H1 (cell line): ENCODE measurements around the gene P2RY1. TPM values are rescaled to one million over a fixed set of nuclear protein-coding genes. Genes with fewer than 3 reads are reported as not detected.

Source experiments
- CTCF ChIA-PET: fragments of 300-600 bp; sonication (Branson Sonifier 250); formaldehyde crosslinking; loops from one replicate; lab custom pipeline; 2021; ENCODE audit not compliant: partially characterized antibody; lab: Charles Lee
- POLR2A ChIA-PET: fragments of 300-600 bp; sonication (Branson Sonifier 250); formaldehyde crosslinking; loops from one replicate; lab custom pipeline; 2021; ENCODE audit warnings: inconsistent platforms; ENCODE audit not compliant: partially characterized antibody; lab: Charles Lee
- DNase-seq, 2 experiments: peaks; one replicate each; pipeline versions ENCODE4 v3.0.0 to v3.0.0-alpha.2; 2010 to 2022; ENCODE audit warnings: low spot score in 2 of 2, low read depth in 1 of 2, mixed read lengths in 1 of 2
- FAIRE-seq: peaks from 2 replicates; lab custom pipeline; 2011; peaks lifted over from hg19 to GRCh38; lab: Jason Lieb, UNC
- H2AFZ ChIP-seq: 2 replicates; pipeline ENCODE4 v1.8.1; 2012; ENCODE audit warnings: low read length, inconsistent platforms
- H2AK5ac ChIP-seq: 2 replicates; pipeline ENCODE4 v1.6.1; 2013; ENCODE audit warnings: low read depth, low read length
- H2BK120ac ChIP-seq: replicated peaks from 2 replicates; pipeline ENCODE3; 2013; ENCODE audit warnings: low read depth, low read length, inconsistent platforms
- H2BK12ac ChIP-seq: 2 replicates; pipeline ENCODE4 v1.6.1; 2013; ENCODE audit warnings: low read depth, low read length
- H2BK15ac ChIP-seq: 2 replicates; pipeline ENCODE4 v1.6.1; 2013; ENCODE audit warnings: low read length
- H2BK20ac ChIP-seq: 2 replicates; pipeline ENCODE4 v1.6.1; 2013; ENCODE audit warnings: low read length
- H2BK5ac ChIP-seq: 2 replicates; pipeline ENCODE4 v1.6.1; 2013; ENCODE audit warnings: low read depth, low read length
- H3K14ac ChIP-seq: 2 replicates; pipeline ENCODE4 v1.6.1; 2013; ENCODE audit warnings: inconsistent platforms; ENCODE audit not compliant: insufficient read length
- H3K18ac ChIP-seq: 2 replicates; pipeline ENCODE4 v1.6.1; 2013; ENCODE audit warnings: low read length; ENCODE audit errors: extremely low read depth
- H3K23ac ChIP-seq: 2 replicates; pipeline ENCODE4 v1.6.1; 2013; ENCODE audit warnings: inconsistent platforms; ENCODE audit not compliant: insufficient read length
- H3K23me2 ChIP-seq: 2 replicates; pipeline ENCODE4 v1.6.1; 2013; ENCODE audit warnings: low read depth, low read length
- H3K27ac ChIP-seq: 2 replicates; pipeline ENCODE4 v1.6.1; 2011; ENCODE audit warnings: low read depth, low read length, inconsistent platforms
- H3K27me3 ChIP-seq, 4 experiments: replicated peaks in 1 of 4; 1 replicate in 1 of 4; 2 replicates in 3 of 4; pipeline versions ENCODE4 v1.6.1 to v1.8.1; 2011 to 2013; ENCODE audit warnings: low read length in 3 of 4, mild to moderate bottlenecking in 3 of 4, inconsistent platforms in 2 of 4, mixed read lengths in 2 of 4, moderate library complexity in 1 of 4; ENCODE audit not compliant: control insufficient read depth in 3 of 4, insufficient read depth in 3 of 4; ENCODE audit errors: extremely low read depth in 1 of 4
- H3K36me3 ChIP-seq, 4 experiments: 2 replicates each; pipeline versions ENCODE4 v1.6.1 to v1.8.1; 2011 to 2013; ENCODE audit warnings: mild to moderate bottlenecking in 4 of 4, low read length in 3 of 4, moderate library complexity in 2 of 4, control low read depth in 1 of 4, inconsistent platforms in 1 of 4; ENCODE audit not compliant: insufficient read depth in 4 of 4, control insufficient read depth in 2 of 4
- H3K4ac ChIP-seq: replicated peaks from 2 replicates; pipeline ENCODE3; 2013; ENCODE audit warnings: low read length, low read depth, mixed read lengths, inconsistent platforms; ENCODE audit not compliant: insufficient read length
- H3K4me1 ChIP-seq, 4 experiments: replicated peaks in 1 of 4; 1 replicate in 1 of 4; 2 replicates in 3 of 4; pipeline versions ENCODE4 v1.6.1 to v1.8.1; 2011 to 2013; ENCODE audit warnings: low read length in 3 of 4, inconsistent platforms in 2 of 4, mixed read lengths in 1 of 4; ENCODE audit not compliant: insufficient read depth in 4 of 4, control insufficient read depth in 3 of 4
- H3K4me2 ChIP-seq, 2 experiments: 2 replicates each; pipeline versions ENCODE4 v1.6.1 to v1.8.1; 2011 to 2013; ENCODE audit warnings: low read depth in 2 of 2, low read length in 2 of 2, control low read depth in 1 of 2, inconsistent platforms in 1 of 2, mild to moderate bottlenecking in 1 of 2; ENCODE audit not compliant: insufficient read depth in 1 of 2
- H3K4me3 ChIP-seq, 4 experiments: fragments of 200-600, 300-600 bp in 1 of 4; sonication (generic), shearing (Covaris generic), sonication (Bioruptor Twin) in 1 of 4; 2 replicates each; pipeline versions ENCODE4 v1.5.1 to v1.8.1; 2011 to 2016; ENCODE audit warnings: low read length in 4 of 4, low read depth in 3 of 4, control low read depth in 2 of 4, inconsistent platforms in 2 of 4, mild to moderate bottlenecking in 2 of 4, mixed read lengths in 1 of 4, moderate library complexity in 1 of 4; ENCODE audit not compliant: insufficient read depth in 2 of 4; ENCODE audit errors: extremely low read depth in 1 of 4
- H3K56ac ChIP-seq: replicated peaks from 2 replicates; pipeline ENCODE3; 2013; ENCODE audit warnings: low read depth, mild to moderate bottlenecking, mixed read lengths, low read length, inconsistent platforms; ENCODE audit not compliant: insufficient read length
- H3K79me1 ChIP-seq: 2 replicates; pipeline ENCODE4 v1.6.1; 2013; ENCODE audit warnings: low read depth, low read length, control low read depth
- H3K79me2 ChIP-seq, 2 experiments: 2 replicates each; pipeline versions ENCODE4 v1.6.1 to v1.8.1; 2012 to 2013; ENCODE audit warnings: low read length in 2 of 2, mild to moderate bottlenecking in 2 of 2, inconsistent platforms in 1 of 2; ENCODE audit not compliant: insufficient read depth in 2 of 2, control insufficient read depth in 1 of 2
- H3K9ac ChIP-seq, 4 experiments: replicated peaks in 1 of 4; 1 replicate in 1 of 4; 2 replicates in 3 of 4; pipeline versions ENCODE4 v1.6.1 to v1.8.1; 2011 to 2013; ENCODE audit warnings: low read depth in 3 of 4, low read length in 3 of 4, control low read depth in 2 of 4, mild to moderate bottlenecking in 2 of 4, moderate library complexity in 2 of 4, inconsistent platforms in 1 of 4; ENCODE audit errors: extremely low read depth in 1 of 4
- H3K9me3 ChIP-seq, 2 experiments: 2 replicates each; pipeline versions ENCODE4 v1.6.1 to v1.8.1; 2012 to 2013; ENCODE audit warnings: mild to moderate bottlenecking in 2 of 2, moderate library complexity in 2 of 2, control low read depth in 1 of 2, inconsistent platforms in 1 of 2, low read depth in 1 of 2, low read length in 1 of 2, mixed read lengths in 1 of 2; ENCODE audit not compliant: insufficient read depth in 2 of 2
- H4K20me1 ChIP-seq, 2 experiments: replicated peaks in 1 of 2; 2 replicates each; pipeline versions ENCODE3 to v1.8.1; 2011 to 2013; ENCODE audit warnings: inconsistent platforms in 2 of 2, low read length in 2 of 2, mild to moderate bottlenecking in 1 of 2; ENCODE audit not compliant: insufficient read depth in 2 of 2, control insufficient read depth in 1 of 2
- H4K5ac ChIP-seq: 2 replicates; pipeline ENCODE4 v1.6.1; 2013; ENCODE audit warnings: low read length, low read depth, mixed read lengths, inconsistent platforms; ENCODE audit not compliant: insufficient read length
- H4K8ac ChIP-seq: 2 replicates; pipeline ENCODE4 v1.8.0; 2013; ENCODE audit warnings: mild to moderate bottlenecking, moderate library complexity, low read length, inconsistent platforms; ENCODE audit not compliant: insufficient read depth; ENCODE audit errors: extremely low read depth
- H4K91ac ChIP-seq: replicated peaks from 2 replicates; pipeline ENCODE3; 2013; ENCODE audit warnings: low read length, mixed read lengths, inconsistent platforms; ENCODE audit not compliant: insufficient read length
- ASH2L ChIP-seq: fragments of 200-600, 300-600 bp; sonication (generic); IDR thresholded peaks from one replicate; pipeline ENCODE4 v1.7.1; 2017; ENCODE audit warnings: low read length
- BRCA1 ChIP-seq: IDR thresholded peaks from 2 replicates; pipeline ENCODE4 v1.6.1; 2012; ENCODE audit warnings: low read depth, low read length, improper control_type of control experiment
- CTBP2 ChIP-seq: IDR thresholded peaks from 2 replicates; pipeline ENCODE4 v1.7.0; 2011; ENCODE audit warnings: borderline replicate concordance, mild to moderate bottlenecking, moderate library complexity, mixed read lengths, low read length; ENCODE audit not compliant: insufficient read depth, insufficient read length
- FOSL1 ChIP-seq: IDR thresholded peaks from 2 replicates; pipeline ENCODE4 v1.6.1; 2011; ENCODE audit warnings: mild to moderate bottlenecking, low read depth, low read length, moderate library complexity; ENCODE audit not compliant: insufficient read depth
- GTF2F1 ChIP-seq: IDR thresholded peaks from 2 replicates; pipeline ENCODE4 v1.6.1; 2012; ENCODE audit warnings: low read depth, low read length, improper control_type of control experiment, borderline replicate concordance
- HDAC2 ChIP-seq, 2 experiments: fragments of 300-600 bp in 1 of 2; sonication (generic) in 1 of 2; IDR thresholded peaks; 2 replicates each; pipeline ENCODE4 v1.6.1; 2011 to 2012; ENCODE audit warnings: low read depth in 2 of 2, low read length in 2 of 2, mild to moderate bottlenecking in 2 of 2, moderate library complexity in 2 of 2, borderline replicate concordance in 1 of 2, inconsistent platforms in 1 of 2
- MAFK ChIP-seq: IDR thresholded peaks from 2 replicates; pipeline ENCODE4 v1.6.1; 2012; ENCODE audit warnings: low read depth, mild to moderate bottlenecking, improper control_type of control experiment, low read length
- NANOG ChIP-seq: IDR thresholded peaks from 2 replicates; pipeline ENCODE4 v1.6.1; 2011; ENCODE audit warnings: low read length, low read depth, mild to moderate bottlenecking, inconsistent platforms; ENCODE audit not compliant: insufficient read depth, poor library complexity, severe bottlenecking
- POLR2A ChIP-seq, 2 experiments: IDR thresholded peaks; 1 replicate in 1 of 2; 2 replicates in 1 of 2; pipeline ENCODE4 v1.6.1; 2011; ENCODE audit warnings: low read depth in 2 of 2, low read length in 2 of 2, mild to moderate bottlenecking in 2 of 2; ENCODE audit errors: control extremely low read depth in 1 of 2
- RAD21 ChIP-seq, 2 experiments: IDR thresholded peaks in 1 of 2; conservative IDR thresholded peaks in 1 of 2; 2 replicates each; pipeline ENCODE4 v1.6.1; 2011; ENCODE audit warnings: low read depth in 2 of 2, low read length in 2 of 2, improper control_type of control experiment in 1 of 2, inconsistent platforms in 1 of 2, mild to moderate bottlenecking in 1 of 2, moderate library complexity in 1 of 2
- SIN3A ChIP-seq, 2 experiments: IDR thresholded peaks in 1 of 2; conservative IDR thresholded peaks in 1 of 2; 2 replicates each; pipeline ENCODE4 v1.6.1; 2011 to 2012; ENCODE audit warnings: low read length in 2 of 2, improper control_type of control experiment in 1 of 2, low read depth in 1 of 2, mild to moderate bottlenecking in 1 of 2
- SIRT6 ChIP-seq: IDR thresholded peaks from one replicate; pipeline ENCODE4 v1.7.1; 2012; ENCODE audit warnings: low read length, inconsistent platforms
- SIX5 ChIP-seq: IDR thresholded peaks from 2 replicates; pipeline ENCODE4 v1.6.1; 2011; ENCODE audit warnings: mild to moderate bottlenecking, low read depth, low read length
- SRF ChIP-seq: IDR thresholded peaks from 2 replicates; pipeline ENCODE4 v1.6.1; 2011; ENCODE audit warnings: mild to moderate bottlenecking, low read depth, low read length, moderate library complexity
- TBP ChIP-seq: IDR thresholded peaks from 2 replicates; pipeline ENCODE4 v1.6.1; 2011; ENCODE audit warnings: low read depth, low read length, improper control_type of control experiment
- WGBS, 2 experiments: shearing (Covaris generic) in 1 of 2; methylation state at CpG; one replicate each; pipeline versions ENCODE4 v1.1.6 to v1.1.7; 2013 to 2015; ENCODE audit warnings: low lambda C conversion rate in 2 of 2, mixed read lengths in 2 of 2, inconsistent platforms in 1 of 2, low coverage in 1 of 2, missing lambda C conversion rate in 1 of 2; ENCODE audit not compliant: insufficient replicate concordance in 2 of 2, insufficient coverage in 1 of 2, insufficient read length in 1 of 2; ENCODE audit errors: extremely low coverage in 1 of 2, missing lambda C conversion rate in 1 of 2; 5-methylcytosine and 5-hydroxymethylcytosine counted together
- polyA plus RNA-seq, 7 experiments: library from polyadenylated mRNA; depleted of rRNA in 3 of 7; stranded (reverse) in 5 of 7; unstranded in 2 of 7; fragments of >200 nt in 5 of 7; fragments of 200-250 nt in 2 of 7; gene quantifications; 1 replicate in 5 of 7; 2 replicates in 1 of 7; 4 replicates in 1 of 7; pipeline versions ENCODE4 v1.2.1 to v1.2.3, GENCODE V29; 2011 to 2013; ENCODE audit warnings: missing spikeins in 2 of 7, mixed read lengths in 2 of 7
- total RNA-seq: library from RNA; stranded (reverse); fragmentation: NEBNext Ultra II Directional; extraction: Animal tissue kit (Norgen Biotek cat#: 25700); gene quantifications from 2 replicates; pipeline ENCODE4 v1.2.1, GENCODE V29; 2021

P2RY1 gene
- total and polyA plus RNA-seq, 2 of the 8 experiments (the other 6 are each of a cell fraction or from before 2014, with no cell fraction given) = 6.5 to 28.3 TPM

DNA sequence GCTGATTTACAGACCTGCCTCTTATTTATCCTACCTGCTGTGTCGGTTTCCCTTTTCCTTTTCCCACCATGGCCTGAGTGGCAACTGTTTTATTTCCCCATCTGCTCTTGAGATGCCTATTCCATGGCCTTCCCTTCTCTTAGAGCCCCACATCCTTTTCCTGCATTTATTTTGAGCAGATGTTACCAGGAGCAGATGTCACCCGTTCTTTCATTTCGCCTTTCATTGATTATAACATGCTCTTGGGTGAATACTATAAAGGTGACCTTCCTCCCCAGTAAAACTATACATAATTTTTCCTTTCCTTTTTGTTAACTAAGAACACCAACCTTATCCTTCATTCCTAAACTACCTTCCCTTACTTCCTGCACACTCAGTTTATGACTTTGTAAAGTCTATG, 8.5 kb upstream of the P2RY1 start:
- H3K14ac ChIP-seq = no peak overlapping the region
- no peaks in the 10 kb centered on the region for H3K27me3 ChIP-seq
- no peak overlapping the region for H4K91ac ChIP-seq
- H2BK15ac ChIP-seq = no peak overlapping the region
- H3K4me2 ChIP-seq = no peak overlapping the region
- no peak overlapping the region for H2BK20ac ChIP-seq
- no peaks in the 10 kb centered on the region for H3K23me2 ChIP-seq
- H3K18ac ChIP-seq = no peak overlapping the region
- no peaks in the 10 kb centered on the region for H3K9me3 ChIP-seq
- no peak overlapping the region for H3K27ac ChIP-seq
- no peak overlapping the region for H3K9ac ChIP-seq
- no peak overlapping the region for H2BK120ac ChIP-seq
- H2BK5ac ChIP-seq = no peak overlapping the region
- FAIRE-seq (no peak), DNase-seq (no peak)
- no peak overlapping the region for H2BK12ac ChIP-seq
- H3K4me1 ChIP-seq = no peaks in the 10 kb centered on the region
- no peak overlapping the region for H4K8ac ChIP-seq
- H4K20me1 ChIP-seq = no peaks in the 10 kb centered on the region
- H3K4me3 ChIP-seq = no peak overlapping the region
- no peak overlapping the region for H3K23ac ChIP-seq
- CTCF ChIA-PET = interaction anchor here (1.2 kb wide), 1 partner anchor 12 kb away, joined by 3 read pairs; no protein-coding TSS in a partner anchor
- no peak overlapping the region for H4K5ac ChIP-seq
- H3K79me2 ChIP-seq = no peaks in the 10 kb centered on the region
- H2AK5ac ChIP-seq = no peak overlapping the region
- H3K36me3 ChIP-seq = no peaks in the 10 kb centered on the region
- WGBS, 2 experiments = 87% methylated on average over 3 of the region's 3 CpGs; no CpG with 5 or more reads in 1 of the 2 experiments
- no peaks in the 10 kb centered on the region for H3K79me1 ChIP-seq
- H3K56ac ChIP-seq = no peak overlapping the region
- no peak overlapping the region for H2AFZ ChIP-seq
- POLR2A ChIA-PET = no interaction called here
- no peak overlapping the region for H3K4ac ChIP-seq
- no peak for TF ChIP-seq MAFK
- TF ChIP-seq NANOG = no peak
- no peak for TF ChIP-seq CTBP2
- TF ChIP-seq SRF = no peak
- TF ChIP-seq SIN3A (conservative IDR thresholded peaks at IDR 0.05 in 1 of 2, IDR thresholded peaks at IDR 0.05 in 1 of 2; ENCODE audit: low read depth in 1 of 2, low read length in 2 of 2) = no peak
- TF ChIP-seq SIRT6 = no peak
- TF ChIP-seq RAD21 (IDR thresholded peaks at IDR 0.05 in 1 of 2, conservative IDR thresholded peaks at IDR 0.05 in 1 of 2; ENCODE audit: low read depth in 2 of 2, low read length in 2 of 2) = no peak
- no peak for TF ChIP-seq GTF2F1
- TF ChIP-seq FOSL1 = no peak
- TF ChIP-seq HDAC2 (IDR thresholded peaks at IDR 0.05; ENCODE audit: borderline replicate concordance in 1 of 2, low read depth in 2 of 2, low read length in 2 of 2) = no peak
- no peak for TF ChIP-seq BRCA1
- TF ChIP-seq SIX5 = no peak
- TF ChIP-seq TBP = no peak
- TF ChIP-seq POLR2A (IDR thresholded peaks at IDR 0.05; ENCODE audit: control extremely low read depth in 1 of 2, low read depth in 2 of 2, low read length in 2 of 2) = no peak
- TF ChIP-seq ASH2L = no peak
